Anterior cingulate cortex (tissue), 58 donors: ENCODE results near the gene TLK1.
"Not testable (repeated sequence)": the region's sequence is repeated elsewhere in the genome, so short reads cannot be mapped to it uniquely, and the experiment has no call there.

Experiments used
- DNase-seq, 58 donors: peaks; one replicate each; lab custom pipeline; 2025; lab: John Stamatoyannopoulos, UW

TLK1 gene

DNA sequence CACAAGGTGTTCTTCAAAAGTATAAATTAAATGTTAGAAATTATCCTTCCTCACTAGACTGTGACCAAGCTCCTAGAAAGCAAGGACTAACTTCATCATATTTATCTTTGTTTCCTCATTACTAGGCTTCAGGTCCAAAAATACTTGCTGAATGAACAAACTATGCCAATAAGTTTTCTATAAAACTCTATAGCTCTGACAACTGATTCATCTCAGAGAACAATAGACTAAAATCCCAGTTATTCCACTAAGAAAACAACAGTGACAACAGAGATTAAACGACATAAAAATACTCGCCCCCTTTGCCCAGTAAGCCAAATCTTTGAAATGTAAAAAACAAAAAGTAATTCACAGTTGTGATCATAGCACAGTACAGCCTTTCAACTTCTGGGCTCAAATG lies 13.6 kb downstream of the TLK1 start:
- DNase-seq, result no peak

GRCh38 chr2:171146633-171147032 lies 14.1 kb downstream of the TLK1 start:
- DNase-seq, result no peak

GRCh38 chr2:171146071-171146470 lies 14.6 kb downstream of the TLK1 start:
- no peak for DNase-seq

- DNase-seq, result no peak
These were observed 17.0 kb downstream of the TLK1 start for GRCh38 chr2:171143670-171144062.

- DNase-seq, result no peak
These were observed 18.3 kb downstream of the TLK1 start for GRCh38 chr2:171142398-171142797.

- DNase-seq, result no peak
These were observed 19.4 kb downstream of the TLK1 start for GRCh38 chr2:171141320-171141719.

DNA sequence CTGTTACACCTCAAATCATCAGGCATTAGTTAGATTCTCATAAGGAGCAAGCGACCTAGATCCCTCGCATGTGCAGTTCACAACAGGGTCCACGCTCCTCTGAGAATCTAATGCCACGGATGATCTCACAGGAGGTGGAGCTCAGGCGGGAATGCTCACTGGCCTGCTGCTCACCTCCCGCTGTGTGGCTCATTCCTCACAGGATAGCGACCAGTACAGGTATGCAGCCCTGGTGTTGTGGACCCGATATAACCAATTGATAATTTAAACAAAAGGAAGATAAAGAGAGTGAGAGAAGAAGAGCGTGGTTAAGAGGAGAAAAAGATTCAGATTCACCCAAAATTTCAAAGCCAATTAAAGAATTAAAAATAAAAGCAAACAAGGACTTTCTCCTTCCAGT lies 20.8 kb downstream of the TLK1 start:
- no peak for DNase-seq

DNA sequence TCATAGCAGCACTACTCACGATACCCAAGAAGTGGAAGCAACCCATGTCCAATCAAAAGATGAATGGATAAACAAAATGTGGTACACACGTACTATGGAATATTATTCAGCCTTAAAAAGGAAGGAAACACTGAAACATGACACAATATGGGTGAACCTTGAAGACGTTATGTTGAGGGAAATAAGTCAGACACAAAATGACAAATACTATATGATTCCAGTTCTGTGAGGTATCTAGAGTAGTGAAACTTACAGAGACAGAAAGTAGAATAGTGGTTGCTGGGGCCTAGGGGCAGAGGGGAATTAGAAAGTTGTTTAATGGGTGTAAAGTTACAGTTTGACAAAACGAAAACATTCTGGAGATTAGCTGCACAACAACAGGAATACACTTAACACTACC lies 24.7 kb downstream of the TLK1 start:
- no peak for DNase-seq

DNA sequence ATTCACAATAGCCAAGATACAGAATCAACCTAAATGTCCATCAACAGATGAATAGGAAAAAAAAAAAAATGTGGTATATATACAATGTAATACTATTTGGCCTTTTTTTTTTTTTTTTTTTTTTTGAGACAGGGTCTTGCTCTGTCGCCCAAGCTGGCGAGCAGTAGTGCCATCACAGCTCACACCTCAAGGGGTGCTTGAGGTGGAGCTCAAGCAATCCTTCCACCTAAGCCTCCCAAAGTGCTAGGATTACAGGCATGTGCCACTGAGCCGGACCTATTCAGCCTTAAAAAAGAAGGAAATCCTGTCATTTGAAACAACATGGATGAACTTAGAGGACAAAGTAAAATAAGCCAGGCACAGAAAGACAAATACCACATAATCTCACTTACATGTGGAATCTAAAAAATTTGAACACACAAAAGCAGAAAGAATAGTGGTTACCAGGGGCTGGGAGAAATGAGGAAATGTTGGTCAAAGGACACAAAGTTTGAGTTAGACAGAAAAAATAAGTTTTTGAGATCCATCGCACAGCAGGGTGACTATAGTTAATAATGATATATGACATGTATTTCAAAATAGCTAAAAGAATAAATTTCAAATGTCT lies 26.0 kb downstream of the TLK1 start:
- no peak for DNase-seq

GRCh38 chr2:171132086-171132485 lies 28.6 kb downstream of the TLK1 start:
- no peak for DNase-seq

GRCh38 chr2:171128461-171128860 lies 32.2 kb downstream of the TLK1 start:
- DNase-seq, result no peak

DNA sequence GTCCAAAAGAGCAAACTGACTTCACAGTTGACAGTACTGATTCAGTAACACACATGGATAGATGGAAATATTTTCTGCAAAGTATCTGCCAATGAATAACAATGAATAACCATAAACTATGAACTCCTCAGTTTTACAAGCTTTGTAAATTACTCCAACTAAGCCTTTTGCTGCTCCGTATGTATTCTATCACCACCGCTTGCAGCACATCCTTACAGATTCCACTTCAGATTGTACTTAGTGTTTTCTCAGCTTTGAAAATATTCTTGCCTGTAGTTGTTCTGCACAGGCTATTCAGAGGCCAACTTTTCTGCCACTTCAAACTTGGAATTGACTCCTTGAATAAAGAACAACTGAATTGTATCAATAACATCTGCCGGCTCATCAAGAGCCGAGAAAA lies 36.2 kb downstream of the TLK1 start:
- DNase-seq, result no peak

GRCh38 chr2:171109571-171109970 lies 51.1 kb downstream of the TLK1 start:
- DNase-seq, result no peak

- no peak for DNase-seq
These were observed 51.7 kb downstream of the TLK1 start for GRCh38 chr2:171109020-171109419.

- no peak for DNase-seq
These were observed 52.9 kb downstream of the TLK1 start for GRCh38 chr2:171107803-171108202.

DNA sequence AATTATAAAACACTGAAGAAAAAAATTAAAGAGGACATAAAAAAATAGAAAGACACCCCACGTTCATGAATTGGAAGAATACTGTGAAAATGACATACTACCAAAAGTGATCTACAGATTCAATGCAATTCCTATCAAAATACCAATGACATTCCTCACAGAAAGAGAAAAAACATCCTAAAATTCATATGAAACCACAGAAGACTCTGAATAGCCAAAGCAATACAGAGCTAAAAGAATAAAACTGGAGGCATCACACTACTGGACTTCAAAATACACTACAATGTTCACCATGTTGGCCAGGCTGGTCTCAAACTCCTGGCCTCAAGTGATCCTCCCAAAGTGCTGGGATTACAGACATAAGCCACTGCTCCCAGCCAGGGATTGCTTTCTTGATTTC lies 56.3 kb downstream of the TLK1 start:
- no peak for DNase-seq

- no peak for DNase-seq
These were observed 57.9 kb downstream of the TLK1 start for GRCh38 chr2:171102802-171103201.

DNA sequence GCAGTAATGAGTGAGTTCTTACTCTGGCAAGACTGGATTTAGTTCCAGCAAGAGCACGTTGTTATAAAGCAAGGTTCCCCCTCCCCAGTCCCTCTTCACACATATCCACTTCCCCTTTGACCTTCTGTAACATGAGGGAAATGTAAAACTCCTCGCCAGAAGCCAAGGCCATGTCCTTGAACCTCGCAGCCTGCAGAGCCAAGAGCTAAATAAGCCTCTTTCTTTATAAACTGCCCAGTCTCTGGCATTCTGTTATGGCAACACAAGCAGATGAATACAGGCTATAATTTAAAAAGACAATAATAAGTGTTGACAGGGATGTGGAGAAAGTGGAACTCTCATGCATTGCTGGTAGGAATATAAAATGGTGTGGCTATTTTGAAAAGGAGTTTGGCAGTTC lies 60.3 kb downstream of the TLK1 start:
- no peak for DNase-seq

DNA sequence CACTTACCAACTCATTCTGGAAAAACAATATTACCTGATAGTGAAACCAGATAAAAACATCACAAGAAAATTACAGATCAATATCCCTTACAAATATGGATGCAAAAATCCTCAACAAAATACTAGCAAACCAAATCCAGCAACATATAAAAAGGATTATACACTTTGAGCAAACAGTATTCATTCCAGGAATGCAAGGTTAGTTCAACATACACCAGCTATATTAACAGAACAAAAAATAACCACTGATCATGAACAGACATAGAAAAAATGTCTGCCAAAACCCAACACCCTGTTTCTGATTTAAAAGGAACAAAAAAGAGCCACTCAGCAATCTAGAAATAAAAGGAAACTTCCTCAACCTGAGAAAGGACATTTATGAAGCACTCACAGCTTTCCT lies 62.1 kb downstream of the TLK1 start:
- no peak for DNase-seq

DNA sequence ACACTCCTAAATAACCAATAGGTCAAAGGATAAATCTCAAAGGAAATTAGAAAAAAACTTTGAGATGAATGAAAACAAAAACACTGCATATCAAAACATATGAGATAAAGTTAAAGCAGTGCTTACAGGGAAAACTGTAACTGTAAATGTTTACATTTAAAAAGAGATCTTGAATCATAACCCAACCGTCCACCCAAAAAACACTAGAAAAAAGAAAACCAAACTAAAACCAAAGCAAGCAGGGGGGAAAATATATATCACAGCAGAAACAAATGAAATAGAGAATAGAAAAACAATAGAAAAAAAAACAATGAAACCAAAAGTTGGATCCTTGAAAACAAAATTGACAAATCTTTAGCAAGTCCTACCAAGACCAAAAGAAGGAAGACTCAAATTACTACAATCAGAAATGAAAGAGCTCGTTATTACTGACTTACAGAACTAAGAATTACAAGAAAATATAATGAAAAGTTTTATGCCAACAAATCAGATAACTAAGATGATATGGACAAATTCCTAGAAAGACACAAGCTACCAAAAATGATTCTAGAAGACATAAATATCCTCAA lies 65.6 kb downstream of the TLK1 start:
- DNase-seq, result no peak

GRCh38 chr2:171091517-171091916 lies 69.2 kb downstream of the TLK1 start:
- not testable (repeated sequence) for DNase-seq

GRCh38 chr2:171089489-171089888 lies 71.2 kb downstream of the TLK1 start:
- DNase-seq, result no peak
